Neural cell (in vitro differentiated cells): ENCODE results near the gene ATP8B4. TPM values are rescaled to one million over a fixed set of nuclear protein-coding genes. Genes with fewer than 3 reads are reported as not detected.

ENCODE experiments used
- H2AFZ ChIP-seq: fragments of 200-600, 300-800 bp; sonication (generic), shearing (Covaris generic); 2 replicates; pipeline ENCODE4 v1.6.0; 2014; ENCODE audit warnings: low read depth, mild to moderate bottlenecking, antibody characterized with exemption, low read length, moderate library complexity
- H3F3A ChIP-seq: fragments of 200-600 bp; shearing (Covaris generic); 2 replicates; pipeline ENCODE4 v1.6.1; 2016; ENCODE audit warnings: mild to moderate bottlenecking, moderate library complexity, mixed read lengths, antibody characterized with exemption, low read length; ENCODE audit not compliant: insufficient read depth, poor library complexity, severe bottlenecking
- H3K27ac ChIP-seq: fragments of 200-600, 300-800 bp; sonication (generic), shearing (Covaris generic); 2 replicates; pipeline ENCODE4 v1.5.1; 2014; ENCODE audit warnings: mild to moderate bottlenecking, low read length, moderate library complexity
- H3K27me3 ChIP-seq: fragments of 300-800, 200-600 bp; sonication (generic), shearing (Covaris generic); 2 replicates; pipeline ENCODE4 v1.6.0; 2014; ENCODE audit warnings: mild to moderate bottlenecking, low read depth, low read length, moderate library complexity; ENCODE audit not compliant: insufficient read depth
- H3K36me3 ChIP-seq: fragments of 300-800, 200-600 bp; sonication (generic), shearing (Covaris generic); 2 replicates; pipeline ENCODE4 v1.5.1; 2014; ENCODE audit warnings: mild to moderate bottlenecking, antibody characterized with exemption, low read length, moderate library complexity; ENCODE audit not compliant: insufficient read depth
- H3K4me2 ChIP-seq: fragments of 300-800, 200-600 bp; sonication (generic), shearing (Covaris generic); 2 replicates; pipeline ENCODE4 v1.6.0; 2014; ENCODE audit warnings: mild to moderate bottlenecking, low read length
- H3K4me3 ChIP-seq: fragments of 300-800, 200-600 bp; sonication (generic), shearing (Covaris generic); 2 replicates; pipeline ENCODE4 v1.5.1; 2014; ENCODE audit warnings: mild to moderate bottlenecking, low read length, moderate library complexity
- H3K79me2 ChIP-seq: fragments of 200-600 bp; shearing (Covaris generic); replicated peaks from 2 replicates; pipeline ENCODE4 v1.6.0; 2014; ENCODE audit warnings: mild to moderate bottlenecking, low read length, moderate library complexity; ENCODE audit not compliant: insufficient read depth
- H3K9ac ChIP-seq: fragments of 300-800, 200-600 bp; sonication (generic), shearing (Covaris generic); 2 replicates; pipeline ENCODE4 v1.6.1; 2016; ENCODE audit warnings: mild to moderate bottlenecking, low read length, mixed read lengths
- H3K9me2 ChIP-seq: fragments of 200-600 bp; shearing (Covaris generic); 2 replicates; pipeline ENCODE4 v1.6.1; 2016; ENCODE audit warnings: mild to moderate bottlenecking, low read length, mixed read lengths; ENCODE audit not compliant: insufficient read depth
- H3K9me3 ChIP-seq: fragments of 200-600, 300-800 bp; sonication (generic), shearing (Covaris generic); 2 replicates; pipeline ENCODE4 v1.6.1; 2016; ENCODE audit warnings: mild to moderate bottlenecking, mixed run types, low read length, moderate library complexity, mixed read lengths
- H4K20me1 ChIP-seq: fragments of 200-600 bp; shearing (Covaris generic); 2 replicates; pipeline ENCODE4 v1.6.1; 2016; ENCODE audit warnings: mild to moderate bottlenecking, mixed run types; ENCODE audit not compliant: insufficient read depth
- EP300 ChIP-seq: fragments of 450-650 bp; conservative IDR thresholded peaks from 2 replicates; pipeline ENCODE4 v1.6.1; 2014; ENCODE audit warnings: antibody characterized with exemption, mild to moderate bottlenecking, moderate library complexity; ENCODE audit not compliant: poor library complexity, severe bottlenecking
- EZH2 ChIP-seq: fragments of 200-600, 300-800 bp; shearing (Covaris generic), sonication (generic); IDR thresholded peaks from 2 replicates; pipeline ENCODE4 v1.6.1; 2014; ENCODE audit warnings: antibody characterized with exemption, low read length, borderline replicate concordance, mild to moderate bottlenecking; ENCODE audit not compliant: insufficient read depth, poor library complexity, severe bottlenecking
- MXI1 ChIP-seq: fragments of 450-650 bp; conservative IDR thresholded peaks from 2 replicates; pipeline ENCODE4 v1.6.1; 2014; ENCODE audit warnings: antibody characterized with exemption, mild to moderate bottlenecking; ENCODE audit not compliant: poor library complexity, severe bottlenecking
- POLR2AphosphoS5 ChIP-seq: IDR thresholded peaks from 2 replicates; pipeline ENCODE4 v1.6.1; 2012
- RAD21 ChIP-seq: fragments of 450-650 bp; conservative IDR thresholded peaks from 2 replicates; pipeline ENCODE4 v1.6.1; 2014; ENCODE audit warnings: antibody characterized with exemption, mild to moderate bottlenecking, moderate library complexity
- SMC3 ChIP-seq: fragments of 450-650 bp; conservative IDR thresholded peaks from 2 replicates; pipeline ENCODE4 v1.6.1; 2014; ENCODE audit warnings: antibody characterized with exemption, mild to moderate bottlenecking, moderate library complexity; ENCODE audit not compliant: poor library complexity
- TAF1 ChIP-seq: IDR thresholded peaks from 2 replicates; pipeline ENCODE4 v1.6.1; 2012; ENCODE audit warnings: low read depth
- polyA plus RNA-seq: library from polyadenylated mRNA; depleted of rRNA; stranded (reverse); fragments of >200 nt; gene quantifications from 2 replicates; pipeline ENCODE4 v1.2.3, GENCODE V29; 2014
- TF ChIP-seq, protein P1 (sequence below): IDR thresholded peaks from 2 replicates; pipeline ENCODE4 v1.6.1; 2012; ENCODE audit warnings: borderline replicate concordance
- TF ChIP-seq, protein P2 (sequence below): fragments of 450-650 bp; IDR thresholded peaks from 2 replicates; pipeline ENCODE4 v1.5.1; 2014; ENCODE audit warnings: antibody characterized with exemption, mild to moderate bottlenecking, moderate library complexity; ENCODE audit not compliant: poor library complexity, severe bottlenecking

The ATP8B4 gene
- polyA plus RNA-seq, 1 donor from 2014 or later = 2.9 TPM

GRCh38 chr15:49817100-49817499 is 301.9 kb downstream of the ATP8B4 start:
- no peaks in the 10 kb centered on the region for H3K9me2 ChIP-seq
- TF ChIP-seq TAF1 (no peak), SMC3 (no peak), MXI1 (no peak), EP300 (no peak), EZH2 (no peak), POLR2AphosphoS5 (no peak), RAD21 (no peak)
- TF ChIP-seq, protein P1, sequence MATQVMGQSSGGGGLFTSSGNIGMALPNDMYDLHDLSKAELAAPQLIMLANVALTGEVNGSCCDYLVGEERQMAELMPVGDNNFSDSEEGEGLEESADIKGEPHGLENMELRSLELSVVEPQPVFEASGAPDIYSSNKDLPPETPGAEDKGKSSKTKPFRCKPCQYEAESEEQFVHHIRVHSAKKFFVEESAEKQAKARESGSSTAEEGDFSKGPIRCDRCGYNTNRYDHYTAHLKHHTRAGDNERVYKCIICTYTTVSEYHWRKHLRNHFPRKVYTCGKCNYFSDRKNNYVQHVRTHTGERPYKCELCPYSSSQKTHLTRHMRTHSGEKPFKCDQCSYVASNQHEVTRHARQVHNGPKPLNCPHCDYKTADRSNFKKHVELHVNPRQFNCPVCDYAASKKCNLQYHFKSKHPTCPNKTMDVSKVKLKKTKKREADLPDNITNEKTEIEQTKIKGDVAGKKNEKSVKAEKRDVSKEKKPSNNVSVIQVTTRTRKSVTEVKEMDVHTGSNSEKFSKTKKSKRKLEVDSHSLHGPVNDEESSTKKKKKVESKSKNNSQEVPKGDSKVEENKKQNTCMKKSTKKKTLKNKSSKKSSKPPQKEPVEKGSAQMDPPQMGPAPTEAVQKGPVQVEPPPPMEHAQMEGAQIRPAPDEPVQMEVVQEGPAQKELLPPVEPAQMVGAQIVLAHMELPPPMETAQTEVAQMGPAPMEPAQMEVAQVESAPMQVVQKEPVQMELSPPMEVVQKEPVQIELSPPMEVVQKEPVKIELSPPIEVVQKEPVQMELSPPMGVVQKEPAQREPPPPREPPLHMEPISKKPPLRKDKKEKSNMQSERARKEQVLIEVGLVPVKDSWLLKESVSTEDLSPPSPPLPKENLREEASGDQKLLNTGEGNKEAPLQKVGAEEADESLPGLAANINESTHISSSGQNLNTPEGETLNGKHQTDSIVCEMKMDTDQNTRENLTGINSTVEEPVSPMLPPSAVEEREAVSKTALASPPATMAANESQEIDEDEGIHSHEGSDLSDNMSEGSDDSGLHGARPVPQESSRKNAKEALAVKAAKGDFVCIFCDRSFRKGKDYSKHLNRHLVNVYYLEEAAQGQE = no peak
- TF ChIP-seq, protein P2, sequence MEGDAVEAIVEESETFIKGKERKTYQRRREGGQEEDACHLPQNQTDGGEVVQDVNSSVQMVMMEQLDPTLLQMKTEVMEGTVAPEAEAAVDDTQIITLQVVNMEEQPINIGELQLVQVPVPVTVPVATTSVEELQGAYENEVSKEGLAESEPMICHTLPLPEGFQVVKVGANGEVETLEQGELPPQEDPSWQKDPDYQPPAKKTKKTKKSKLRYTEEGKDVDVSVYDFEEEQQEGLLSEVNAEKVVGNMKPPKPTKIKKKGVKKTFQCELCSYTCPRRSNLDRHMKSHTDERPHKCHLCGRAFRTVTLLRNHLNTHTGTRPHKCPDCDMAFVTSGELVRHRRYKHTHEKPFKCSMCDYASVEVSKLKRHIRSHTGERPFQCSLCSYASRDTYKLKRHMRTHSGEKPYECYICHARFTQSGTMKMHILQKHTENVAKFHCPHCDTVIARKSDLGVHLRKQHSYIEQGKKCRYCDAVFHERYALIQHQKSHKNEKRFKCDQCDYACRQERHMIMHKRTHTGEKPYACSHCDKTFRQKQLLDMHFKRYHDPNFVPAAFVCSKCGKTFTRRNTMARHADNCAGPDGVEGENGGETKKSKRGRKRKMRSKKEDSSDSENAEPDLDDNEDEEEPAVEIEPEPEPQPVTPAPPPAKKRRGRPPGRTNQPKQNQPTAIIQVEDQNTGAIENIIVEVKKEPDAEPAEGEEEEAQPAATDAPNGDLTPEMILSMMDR = no peak
- no peak overlapping the region for H3K4me3 ChIP-seq
- H3K36me3 ChIP-seq = no peaks in the 10 kb centered on the region
- no peak overlapping the region for H3K4me2 ChIP-seq
- H3K9ac ChIP-seq = no peak overlapping the region
- no peaks in the 10 kb centered on the region for H3F3A ChIP-seq
- H3K9me3 ChIP-seq = no peaks in the 10 kb centered on the region
- no peaks in the 10 kb centered on the region for H4K20me1 ChIP-seq
- H3K27ac ChIP-seq = no peak overlapping the region
- H3K79me2 ChIP-seq = no peaks in the 10 kb centered on the region
- no peak overlapping the region for H2AFZ ChIP-seq
- no peaks in the 10 kb centered on the region for H3K27me3 ChIP-seq

DNA sequence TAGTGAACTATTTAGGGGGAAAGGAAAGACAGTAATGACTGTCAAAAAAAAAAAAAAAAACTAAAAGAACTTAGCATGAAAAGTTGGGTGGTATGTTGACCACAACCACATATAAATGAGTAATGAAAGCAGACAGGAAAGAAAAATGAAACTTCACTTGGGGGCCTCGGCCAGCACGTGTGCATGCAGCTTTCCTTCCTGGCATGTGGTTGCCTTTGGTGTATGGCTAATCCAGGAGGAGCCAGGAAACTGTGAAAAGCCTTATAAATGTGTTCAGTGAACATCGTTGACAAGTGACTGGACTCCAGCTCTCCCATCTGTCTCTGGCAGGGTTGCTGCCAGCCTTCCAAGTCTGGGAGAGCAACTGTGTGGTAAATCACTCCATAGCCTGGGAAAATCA is 303.1 kb downstream of the ATP8B4 start:
- Histone ChIP-seq H3K27me3 (no peaks in the 10 kb centered on the region), H3K4me2 (no peak overlapping the region), H3K9ac (no peak overlapping the region), H3K79me2 (no peaks in the 10 kb centered on the region), H3K27ac (no peak overlapping the region), H3K36me3 (no peaks in the 10 kb centered on the region), H3F3A (no peaks in the 10 kb centered on the region), H2AFZ (no peak overlapping the region), H3K9me2 (no peaks in the 10 kb centered on the region), H3K9me3 (no peaks in the 10 kb centered on the region), H4K20me1 (no peaks in the 10 kb centered on the region), H3K4me3 (no peak overlapping the region)
- TF ChIP-seq, protein P1 = no peak
- no peak for TF ChIP-seq RAD21
- TF ChIP-seq, protein P2 = no peak
- no peak for TF ChIP-seq EZH2
- TF ChIP-seq MXI1 = no peak
- no peak for TF ChIP-seq EP300
- no peak for TF ChIP-seq POLR2AphosphoS5
- no peak for TF ChIP-seq SMC3
- no peak for TF ChIP-seq TAF1
